Neural cell (in vitro differentiated cells): Measurements from ENCODE around the gene SLC9A2.

Experiments
- EP300 ChIP-seq: fragments of 450-650 bp; conservative IDR thresholded peaks from 2 replicates; pipeline ENCODE4 v1.6.1; 2014; ENCODE audit warnings: antibody characterized with exemption, mild to moderate bottlenecking, moderate library complexity; ENCODE audit not compliant: poor library complexity, severe bottlenecking
- EZH2 ChIP-seq: fragments of 200-600, 300-800 bp; shearing (Covaris generic), sonication (generic); IDR thresholded peaks from 2 replicates; pipeline ENCODE4 v1.6.1; 2014; ENCODE audit warnings: antibody characterized with exemption, low read length, borderline replicate concordance, mild to moderate bottlenecking; ENCODE audit not compliant: insufficient read depth, poor library complexity, severe bottlenecking
- TF ChIP-seq, protein P1 (sequence below): fragments of 450-650 bp; IDR thresholded peaks from 2 replicates; pipeline ENCODE4 v1.5.1; 2014; ENCODE audit warnings: antibody characterized with exemption, mild to moderate bottlenecking, moderate library complexity; ENCODE audit not compliant: poor library complexity, severe bottlenecking

DNA sequence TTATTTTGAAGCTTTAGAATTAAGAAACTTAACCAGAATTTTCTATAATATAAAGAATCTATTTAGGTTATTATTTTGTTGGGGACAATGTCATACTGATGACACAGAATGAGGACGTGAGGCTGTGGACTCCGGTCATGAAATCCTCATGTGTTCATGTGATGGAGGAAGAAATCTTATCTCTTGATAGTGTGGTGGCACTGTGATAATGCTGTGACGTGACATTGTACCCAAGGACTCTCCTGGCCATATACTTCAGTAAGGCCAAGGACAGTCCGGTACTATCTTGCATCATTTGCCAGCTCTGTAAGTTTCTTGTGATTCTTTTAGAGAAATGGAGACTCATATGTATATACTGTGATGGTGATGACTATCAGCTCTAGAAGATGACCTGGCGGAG lies 59.1 kb downstream of the SLC9A2 start:
- TF ChIP-seq, protein P1, sequence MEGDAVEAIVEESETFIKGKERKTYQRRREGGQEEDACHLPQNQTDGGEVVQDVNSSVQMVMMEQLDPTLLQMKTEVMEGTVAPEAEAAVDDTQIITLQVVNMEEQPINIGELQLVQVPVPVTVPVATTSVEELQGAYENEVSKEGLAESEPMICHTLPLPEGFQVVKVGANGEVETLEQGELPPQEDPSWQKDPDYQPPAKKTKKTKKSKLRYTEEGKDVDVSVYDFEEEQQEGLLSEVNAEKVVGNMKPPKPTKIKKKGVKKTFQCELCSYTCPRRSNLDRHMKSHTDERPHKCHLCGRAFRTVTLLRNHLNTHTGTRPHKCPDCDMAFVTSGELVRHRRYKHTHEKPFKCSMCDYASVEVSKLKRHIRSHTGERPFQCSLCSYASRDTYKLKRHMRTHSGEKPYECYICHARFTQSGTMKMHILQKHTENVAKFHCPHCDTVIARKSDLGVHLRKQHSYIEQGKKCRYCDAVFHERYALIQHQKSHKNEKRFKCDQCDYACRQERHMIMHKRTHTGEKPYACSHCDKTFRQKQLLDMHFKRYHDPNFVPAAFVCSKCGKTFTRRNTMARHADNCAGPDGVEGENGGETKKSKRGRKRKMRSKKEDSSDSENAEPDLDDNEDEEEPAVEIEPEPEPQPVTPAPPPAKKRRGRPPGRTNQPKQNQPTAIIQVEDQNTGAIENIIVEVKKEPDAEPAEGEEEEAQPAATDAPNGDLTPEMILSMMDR: no peak
- TF ChIP-seq EZH2 (no peak), EP300 (no peak)
